OCI-LY1 (cell line): Measurements from ENCODE around the gene SPATA31C1.

ENCODE experiments used
- CTCF ChIP-seq: fragments of 200-600 bp; sonication (generic), shearing (Covaris generic); IDR thresholded peaks from 2 replicates; pipeline ENCODE4 v1.5.1; 2017; ENCODE audit warnings: mild to moderate bottlenecking, antibody characterized with exemption, low read length, moderate library complexity, mixed read lengths
- EZH2 ChIP-seq: fragments of 200-600 bp; sonication (generic), shearing (Covaris generic); IDR thresholded peaks from 2 replicates; pipeline ENCODE4 v1.8.0; 2017; ENCODE audit warnings: borderline replicate concordance, mixed run types, mild to moderate bottlenecking, antibody characterized with exemption, low read length, moderate library complexity, mixed read lengths

- TF ChIP-seq CTCF, result no peak
- no peak for TF ChIP-seq EZH2
Measured at GRCh38 chr9:87909310-87910041, 8.3 kb upstream of the SPATA31C1 start.
